Esophagus muscularis mucosa (tissue), 4 donors: ENCODE results near the gene KMT2E.
A peak's percentile ranks its signal among the peaks of the same experiment; 100 is the strongest.

ENCODE experiments used
- CTCF ChIP-seq, 3 experiments: fragments of 200-600 bp in 2 of 3; fragments of 450-650 bp in 1 of 3; sonication (generic) in 2 of 3; IDR thresholded peaks; one replicate each; pipeline ENCODE4 v1.5.1; 2017 to 2019; ENCODE audit warnings: antibody characterized with exemption in 3 of 3, mild to moderate bottlenecking in 2 of 3, moderate library complexity in 1 of 3
- EP300 ChIP-seq: sonication (generic); formaldehyde crosslinking; IDR thresholded peaks from one replicate; pipeline ENCODE4 v1.6.1; 2017; ENCODE audit warnings: antibody characterized with exemption
- POLR2A ChIP-seq: fragments of 450-650 bp; IDR thresholded peaks from one replicate; pipeline ENCODE4 v1.6.1; 2017; ENCODE audit warnings: antibody characterized with exemption, moderate library complexity, mild to moderate bottlenecking, low read depth

- TF ChIP-seq CTCF (IDR thresholded peaks at IDR 0.05): peak; percentile 55 to 64 (median 58)
- peak; percentile 66 for TF ChIP-seq POLR2A
- TF ChIP-seq EP300: no peak
Measured at GRCh38 chr7:104983578-104984539, 30.1 kb upstream of the KMT2E start.
